ENCODE measurements around the gene SCIN. TPM values are rescaled to one million over a fixed set of nuclear protein-coding genes. Genes with fewer than 3 reads are reported as not detected.
A peak's percentile ranks its signal among the peaks of the same experiment; 100 is the strongest.
"Not testable (repeated sequence)": the region's sequence is repeated elsewhere in the genome, so short reads cannot be mapped to it uniquely, and the experiment has no call there.

SCIN gene
- polyA plus RNA-seq, 1 of the 3 experiments (the other 2 are of a cell fraction): 0.02 TPM

GRCh38 chr7:12645212-12645611, 74.7 kb downstream of the SCIN start:
- H3K9me2 ChIP-seq; DNase-seq; H3K79me2 ChIP-seq (ENCODE audit: insufficient read depth); H3K27ac ChIP-seq (ENCODE audit: low read depth in 2 of 2, low read length in 1 of 2); H3K4me3 ChIP-seq (ENCODE audit: low read depth in 2 of 2, low read length in 1 of 2); POLR2A ChIA-PET; H3K4me2 ChIP-seq; H2AFZ ChIP-seq (ENCODE audit: low read depth); H3K9me3 ChIP-seq; H3K36me3 ChIP-seq (replicated peaks in 1 of 2; ENCODE audit: control insufficient read depth in 1 of 2, insufficient read depth in 2 of 2, low read length in 1 of 2); H3K4me1 ChIP-seq (ENCODE audit: control insufficient read depth in 1 of 2, insufficient read depth in 2 of 2, low read depth in 1 of 2, low read length in 1 of 2); H3K9ac ChIP-seq; H3K27me3 ChIP-seq (ENCODE audit: insufficient read depth); H4K20me1 ChIP-seq (ENCODE audit: insufficient read depth): not testable (repeated sequence)
- 81% methylated on average over 6 of the region's 6 CpGs for WGBS (ENCODE audit: low lambda C conversion rate)
- CTCF ChIA-PET: interaction anchor here (0.8 to 1.3 kb wide), 2 partner anchors 22 to 617 kb away, joined by 3 to 6 read pairs; no protein-coding TSS in a partner anchor
- H3F3A ChIP-seq (replicated peaks; ENCODE audit: insufficient read depth): peaks cover 27% of the 10 kb centered on the region

GRCh38 chr7:12646139-12646538, 75.6 kb downstream of the SCIN start:
- DNase-seq: no peak
- Histone ChIP-seq H4K20me1 (ENCODE audit: insufficient read depth) (no peaks in the 10 kb centered on the region), H3K79me2 (ENCODE audit: insufficient read depth) (no peaks in the 10 kb centered on the region), H3K4me3 (ENCODE audit: low read depth in 2 of 2, low read length in 1 of 2) (no peak overlapping the region), H3K4me1 (ENCODE audit: control insufficient read depth in 1 of 2, insufficient read depth in 2 of 2, low read depth in 1 of 2, low read length in 1 of 2) (peaks cover 0 to 3% of the 10 kb centered on the region in 2 experiments; a peak in 3 of 4 replicates), H3K9ac (no peak overlapping the region), H3K9me2 (no peaks in the 10 kb centered on the region), H3F3A (replicated peaks; ENCODE audit: insufficient read depth) (peaks cover 27% of the 10 kb centered on the region), H3K36me3 (replicated peaks in 1 of 2; ENCODE audit: control insufficient read depth in 1 of 2, insufficient read depth in 2 of 2, low read length in 1 of 2) (no peaks in the 10 kb centered on the region), H3K27me3 (ENCODE audit: insufficient read depth) (no peaks in the 10 kb centered on the region), H3K9me3 (no peaks in the 10 kb centered on the region), H3K4me2 (no peak overlapping the region), H3K27ac (ENCODE audit: low read depth in 2 of 2, low read length in 1 of 2) (peak overlapping the region in 1 of 2 experiments; percentile 5; a peak in 2 of 4 replicates), H2AFZ (ENCODE audit: low read depth) (no peak overlapping the region)
- WGBS (ENCODE audit: low lambda C conversion rate): 63% methylated on average over 1 of the region's 1 CpG
- TF ChIP-seq MEF2A (IDR thresholded peaks at IDR 0.05; ENCODE audit: borderline replicate concordance, low read depth): 0 out of 2 replicates have a peak, but pooled peaks have one; percentile 3
- no peak for TF ChIP-seq CHD2 (IDR thresholded peaks at IDR 0.05; ENCODE audit: low read length, partially characterized antibody)
- TF ChIP-seq SIN3A (IDR thresholded peaks at IDR 0.05; ENCODE audit: borderline replicate concordance, low read depth, low read length): no peak
- TF ChIP-seq TEAD4 (IDR thresholded peaks at IDR 0.05; ENCODE audit: borderline replicate concordance, insufficient read depth): peak; percentile 22; the same call in 1 of the 2 replicates
- TF ChIP-seq, protein P1, sequence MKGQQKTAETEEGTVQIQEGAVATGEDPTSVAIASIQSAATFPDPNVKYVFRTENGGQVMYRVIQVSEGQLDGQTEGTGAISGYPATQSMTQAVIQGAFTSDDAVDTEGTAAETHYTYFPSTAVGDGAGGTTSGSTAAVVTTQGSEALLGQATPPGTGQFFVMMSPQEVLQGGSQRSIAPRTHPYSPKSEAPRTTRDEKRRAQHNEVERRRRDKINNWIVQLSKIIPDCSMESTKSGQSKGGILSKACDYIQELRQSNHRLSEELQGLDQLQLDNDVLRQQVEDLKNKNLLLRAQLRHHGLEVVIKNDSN (IDR thresholded peaks at IDR 0.05; ENCODE audit: borderline replicate concordance, low read depth): no peak
- no peak for TF ChIP-seq RFX5 (IDR thresholded peaks at IDR 0.05; ENCODE audit: low read length)
- no peak for TF ChIP-seq YY1 (IDR thresholded peaks at IDR 0.05; ENCODE audit: low read depth)
- TF ChIP-seq, protein P2, sequence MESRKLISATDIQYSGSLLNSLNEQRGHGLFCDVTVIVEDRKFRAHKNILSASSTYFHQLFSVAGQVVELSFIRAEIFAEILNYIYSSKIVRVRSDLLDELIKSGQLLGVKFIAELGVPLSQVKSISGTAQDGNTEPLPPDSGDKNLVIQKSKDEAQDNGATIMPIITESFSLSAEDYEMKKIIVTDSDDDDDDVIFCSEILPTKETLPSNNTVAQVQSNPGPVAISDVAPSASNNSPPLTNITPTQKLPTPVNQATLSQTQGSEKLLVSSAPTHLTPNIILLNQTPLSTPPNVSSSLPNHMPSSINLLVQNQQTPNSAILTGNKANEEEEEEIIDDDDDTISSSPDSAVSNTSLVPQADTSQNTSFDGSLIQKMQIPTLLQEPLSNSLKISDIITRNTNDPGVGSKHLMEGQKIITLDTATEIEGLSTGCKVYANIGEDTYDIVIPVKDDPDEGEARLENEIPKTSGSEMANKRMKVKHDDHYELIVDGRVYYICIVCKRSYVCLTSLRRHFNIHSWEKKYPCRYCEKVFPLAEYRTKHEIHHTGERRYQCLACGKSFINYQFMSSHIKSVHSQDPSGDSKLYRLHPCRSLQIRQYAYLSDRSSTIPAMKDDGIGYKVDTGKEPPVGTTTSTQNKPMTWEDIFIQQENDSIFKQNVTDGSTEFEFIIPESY (IDR thresholded peaks at IDR 0.05; ENCODE audit: borderline replicate concordance, low read depth): no peak
- TF ChIP-seq NRF1 (IDR thresholded peaks at IDR 0.05; ENCODE audit: low read depth, low read length): no peak
- peak; percentile 36; the same call in 1 of the 2 replicates for TF ChIP-seq PBX3 (IDR thresholded peaks at IDR 0.05)
- peak; percentile 53; the same call in 1 of the 2 replicates for TF ChIP-seq TCF12 (IDR thresholded peaks at IDR 0.05)
- CTCF ChIA-PET: interaction anchor here (0.8 to 1.3 kb wide), 3 partner anchors 12 to 616 kb away, joined by 3 to 6 read pairs (median 3); no protein-coding TSS in a partner anchor
- POLR2A ChIA-PET: no interaction called here

All from SK-N-SH (cell line).